PC-9 (cell line): Measurements from ENCODE around the gene TRAFD1. TPM values are rescaled to one million over a fixed set of nuclear protein-coding genes. Genes with fewer than 3 reads are reported as not detected.

ENCODE experiments used
- BruUV-seq: library from RNA; stranded (reverse); fragments of 400-500 nt; replicated peaks from 2 replicates; lab custom pipeline; 2021; lab: Mats Ljungman, UMichigan
- CTCF ChIA-PET: fragments of 300-600 bp; sonication (Branson Sonifier 250); formaldehyde crosslinking; loops from one replicate; lab custom pipeline; 2022; ENCODE audit warnings: antibody characterized with exemption; lab: Charles Lee
- POLR2A ChIA-PET: fragments of 300-600 bp; sonication (Branson Sonifier 250); formaldehyde crosslinking; loops from one replicate; lab custom pipeline; 2022; ENCODE audit warnings: antibody characterized with exemption; ENCODE audit not compliant: unreplicated experiment; lab: Charles Lee
- DNase-seq, 2 experiments: peaks; one replicate each; pipeline versions ENCODE4 v3.0.0 to v3.0.0-alpha.2; 2015 to 2022; ENCODE audit warnings: mixed read lengths in 1 of 2
- H2AFZ ChIP-seq: fragments of 200-600 bp; sonication (generic); 2 replicates; pipeline ENCODE4 v1.8.1; 2017; ENCODE audit warnings: antibody characterized with exemption
- H3F3A ChIP-seq: fragments of 200-600 bp; sonication (generic); 2 replicates; pipeline ENCODE4 v1.8.1; 2017; ENCODE audit warnings: antibody characterized with exemption, mild to moderate bottlenecking, low read depth; ENCODE audit not compliant: insufficient read depth
- H3K27ac ChIP-seq: fragments of 200-600 bp; sonication (generic); 2 replicates; pipeline ENCODE4 v1.6.1; 2016; ENCODE audit warnings: mixed run types
- H3K27me3 ChIP-seq: fragments of 200-600 bp; sonication (generic); 2 replicates; pipeline ENCODE4 v1.6.1; 2016; ENCODE audit warnings: low read depth, mixed run types; ENCODE audit not compliant: insufficient read depth
- H3K36me3 ChIP-seq: fragments of 200-600 bp; sonication (generic); 2 replicates; pipeline ENCODE4 v1.6.1; 2016; ENCODE audit warnings: low read depth, mixed run types
- H3K4me1 ChIP-seq: fragments of 200-600 bp; sonication (generic); replicated peaks from 2 replicates; pipeline ENCODE4 v1.6.1; 2016; ENCODE audit warnings: mixed run types; ENCODE audit not compliant: insufficient read depth
- H3K4me2 ChIP-seq: fragments of 200-600 bp; sonication (generic); 2 replicates; pipeline ENCODE4 v1.6.1; 2017; ENCODE audit warnings: mixed run types
- H3K4me3 ChIP-seq: fragments of 200-600 bp; sonication (generic); 2 replicates; pipeline ENCODE4 v1.6.1; 2016; ENCODE audit warnings: mixed run types
- H3K79me2 ChIP-seq: fragments of 200-600 bp; sonication (generic); 2 replicates; pipeline ENCODE4 v1.6.1; 2017; ENCODE audit warnings: low read depth, mixed run types
- H3K9me2 ChIP-seq: fragments of 200-600 bp; sonication (generic); 2 replicates; pipeline ENCODE4 v1.8.1; 2017; ENCODE audit warnings: mild to moderate bottlenecking; ENCODE audit not compliant: insufficient read depth
- H3K9me3 ChIP-seq: fragments of 200-600 bp; sonication (generic); 2 replicates; pipeline ENCODE4 v1.8.1; 2016; ENCODE audit warnings: low read depth; ENCODE audit not compliant: insufficient read depth
- H4K20me1 ChIP-seq: fragments of 200-600 bp; sonication (generic); 2 replicates; pipeline ENCODE4 v1.8.1; 2017; ENCODE audit not compliant: insufficient read depth
- EZH2 ChIP-seq: fragments of 200-600 bp; sonication (generic); IDR thresholded peaks from 2 replicates; pipeline ENCODE4 v1.8.0; 2017; ENCODE audit warnings: antibody characterized with exemption, low read depth
- intact Hi-C: fragments of 100-400 bp; cut with micrococcal nuclease; formaldehyde crosslinking; loops from one replicate; pipeline ENCODE4 v1.10.0; 2022; ENCODE audit not compliant: unreplicated experiment
- total RNA-seq: library from RNA; stranded (reverse); gene quantifications from 2 replicates; pipeline ENCODE4 v1.2.3, GENCODE V29; 2021
- TF ChIP-seq, protein P1 (sequence below): fragments of 200-600 bp; sonication (generic); conservative IDR thresholded peaks from 2 replicates; pipeline ENCODE4 v1.6.1; 2017; ENCODE audit warnings: mixed run types, antibody characterized with exemption, mild to moderate bottlenecking, moderate library complexity

TRAFD1 gene
- total RNA-seq, 1 experiment from 2014 or later = 38.7 TPM

DNA sequence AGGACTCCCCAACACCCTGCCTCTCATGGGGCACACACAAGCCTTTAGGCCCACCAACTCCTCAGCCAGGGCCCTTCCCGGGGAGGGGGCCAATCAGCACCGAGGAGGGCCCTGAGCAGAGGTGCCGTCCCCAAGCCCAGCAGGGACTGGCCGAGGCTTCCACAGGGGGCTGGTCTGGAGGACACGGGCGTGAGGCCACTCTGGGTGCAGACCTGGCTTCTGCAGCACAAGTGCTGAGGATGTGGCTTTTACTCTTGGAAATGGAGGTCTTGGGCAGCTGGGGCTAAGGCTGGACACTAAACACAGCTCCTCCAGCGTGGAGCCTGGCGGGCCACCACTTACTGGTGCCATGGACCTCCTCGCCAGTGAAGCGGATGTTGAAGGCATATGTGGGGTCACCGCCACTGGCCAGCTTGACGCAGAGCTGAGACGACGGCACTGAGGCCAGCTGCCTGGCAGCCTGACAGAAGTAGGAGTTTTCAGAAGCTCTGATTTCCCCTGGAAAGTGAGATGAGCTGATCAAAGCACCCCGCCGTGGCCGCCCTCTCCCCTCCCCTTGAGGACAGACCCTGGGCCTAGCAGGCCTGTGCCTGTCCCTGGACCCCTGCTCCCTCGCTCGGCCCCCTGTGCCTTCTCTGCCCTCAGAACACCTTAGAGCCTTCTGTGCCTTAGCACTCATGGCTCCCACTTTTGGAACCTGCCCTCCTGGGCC lies 44.0 kb downstream of the TRAFD1 start:
- ChIA-PET CTCF (no interaction called here), POLR2A (no interaction called here)
- Histone ChIP-seq H3K4me2 (no peak overlapping the region), H3F3A (no peaks in the 10 kb centered on the region), H3K79me2 (no peaks in the 10 kb centered on the region), H4K20me1 (no peaks in the 10 kb centered on the region; the same call in 1 of the 2 replicates), H2AFZ (no peak overlapping the region), H3K4me3 (no peak overlapping the region), H3K36me3 (no peaks in the 10 kb centered on the region), H3K9me3 (no peaks in the 10 kb centered on the region), H3K27me3 (no peaks in the 10 kb centered on the region), H3K9me2 (no peaks in the 10 kb centered on the region), H3K4me1 (no peaks in the 10 kb centered on the region), H3K27ac (no peak overlapping the region)
- no TSS peak for BruUV-seq
- DNase-seq = no peak
- TF ChIP-seq EZH2 = no peak
- TF ChIP-seq, protein P1, sequence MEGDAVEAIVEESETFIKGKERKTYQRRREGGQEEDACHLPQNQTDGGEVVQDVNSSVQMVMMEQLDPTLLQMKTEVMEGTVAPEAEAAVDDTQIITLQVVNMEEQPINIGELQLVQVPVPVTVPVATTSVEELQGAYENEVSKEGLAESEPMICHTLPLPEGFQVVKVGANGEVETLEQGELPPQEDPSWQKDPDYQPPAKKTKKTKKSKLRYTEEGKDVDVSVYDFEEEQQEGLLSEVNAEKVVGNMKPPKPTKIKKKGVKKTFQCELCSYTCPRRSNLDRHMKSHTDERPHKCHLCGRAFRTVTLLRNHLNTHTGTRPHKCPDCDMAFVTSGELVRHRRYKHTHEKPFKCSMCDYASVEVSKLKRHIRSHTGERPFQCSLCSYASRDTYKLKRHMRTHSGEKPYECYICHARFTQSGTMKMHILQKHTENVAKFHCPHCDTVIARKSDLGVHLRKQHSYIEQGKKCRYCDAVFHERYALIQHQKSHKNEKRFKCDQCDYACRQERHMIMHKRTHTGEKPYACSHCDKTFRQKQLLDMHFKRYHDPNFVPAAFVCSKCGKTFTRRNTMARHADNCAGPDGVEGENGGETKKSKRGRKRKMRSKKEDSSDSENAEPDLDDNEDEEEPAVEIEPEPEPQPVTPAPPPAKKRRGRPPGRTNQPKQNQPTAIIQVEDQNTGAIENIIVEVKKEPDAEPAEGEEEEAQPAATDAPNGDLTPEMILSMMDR = no peak
- intact Hi-C loops = no loop called here

DNA sequence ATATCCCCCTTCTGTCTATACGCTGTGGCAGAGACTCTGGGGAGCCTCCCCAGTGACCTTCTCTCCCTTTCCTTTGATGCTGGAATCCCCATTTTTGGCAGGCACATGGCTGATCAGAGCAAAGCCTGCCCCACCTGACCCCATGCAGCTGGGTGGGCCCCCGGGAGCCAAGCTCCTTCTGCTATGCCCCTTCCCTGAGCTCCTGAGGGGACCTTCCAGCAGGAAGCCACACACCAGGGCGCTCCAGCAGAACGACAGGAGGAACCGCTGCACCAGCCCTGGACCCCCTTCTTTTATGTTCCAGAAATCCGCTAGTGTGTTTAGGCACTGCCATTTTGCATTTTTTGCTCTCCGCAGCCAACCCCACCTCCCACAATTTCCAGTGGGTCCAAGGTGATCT lies 44.6 kb downstream of the TRAFD1 start:
- H3K36me3 ChIP-seq = no peaks in the 10 kb centered on the region
- no TSS peak for BruUV-seq
- H3K27me3 ChIP-seq = no peaks in the 10 kb centered on the region
- H4K20me1 ChIP-seq = no peaks in the 10 kb centered on the region; the same call in 1 of the 2 replicates
- no peaks in the 10 kb centered on the region for H3K4me1 ChIP-seq
- intact Hi-C loops = no loop called here
- no peaks in the 10 kb centered on the region for H3K9me3 ChIP-seq
- no peaks in the 10 kb centered on the region for H3F3A ChIP-seq
- no peak overlapping the region for H3K4me3 ChIP-seq
- TF ChIP-seq EZH2 = no peak
- no peaks in the 10 kb centered on the region for H3K9me2 ChIP-seq
- no peak overlapping the region for H2AFZ ChIP-seq
- no peaks in the 10 kb centered on the region for H3K79me2 ChIP-seq
- no peak overlapping the region for H3K27ac ChIP-seq
- DNase-seq = no peak
- POLR2A ChIA-PET = no interaction called here
- H3K4me2 ChIP-seq = no peak overlapping the region
- CTCF ChIA-PET = no interaction called here

DNA sequence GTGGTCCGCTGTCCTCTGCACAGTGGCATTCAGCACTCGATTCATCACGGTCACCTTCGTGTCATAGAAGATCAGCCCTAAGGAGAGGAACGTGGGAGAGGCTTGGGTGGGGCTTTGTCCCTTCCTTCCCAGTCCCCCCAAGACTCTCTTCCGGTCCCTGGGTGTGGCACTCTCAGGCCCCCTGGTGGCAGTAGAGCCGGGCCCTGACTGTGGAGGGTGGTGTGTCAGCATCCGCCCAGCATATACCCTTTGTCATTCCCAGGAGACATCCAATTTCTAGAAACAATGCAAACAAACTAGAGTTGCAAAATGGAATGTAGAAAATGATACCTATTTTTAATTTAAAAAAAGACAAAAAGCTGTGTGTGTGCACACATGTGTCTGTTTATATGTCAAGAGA lies 45.0 kb downstream of the TRAFD1 start:
- CTCF ChIA-PET = no interaction called here

More for the DNA sequence above, 45.0 kb downstream of the TRAFD1 start:
- no peak overlapping the region for H3K27ac ChIP-seq
- H3K27me3 ChIP-seq = no peaks in the 10 kb centered on the region
- BruUV-seq = no TSS peak
- H3K9me2 ChIP-seq = no peaks in the 10 kb centered on the region
- no peak overlapping the region for H3K4me2 ChIP-seq
- H3K4me3 ChIP-seq = no peak overlapping the region
- no peaks in the 10 kb centered on the region; the same call in 1 of the 2 replicates for H4K20me1 ChIP-seq
- H3K9me3 ChIP-seq = no peaks in the 10 kb centered on the region
- TF ChIP-seq, protein P1 = peak; percentile 36; the same call in 1 of the 2 replicates
- TF ChIP-seq EZH2 = no peak
- no peaks in the 10 kb centered on the region for H3K36me3 ChIP-seq
- H3K79me2 ChIP-seq = no peaks in the 10 kb centered on the region
- intact Hi-C loops = no loop called here
- H2AFZ ChIP-seq = no peak overlapping the region
- no peaks in the 10 kb centered on the region for H3F3A ChIP-seq
- DNase-seq = peak in 1 of 2 experiments; percentile 43
- no peaks in the 10 kb centered on the region for H3K4me1 ChIP-seq
- POLR2A ChIA-PET = no interaction called here
